GM15510 (cell line): Measurements from ENCODE around the gene ATXN7L1.

Experiments used
- POLR2A ChIP-seq: IDR thresholded peaks from 3 replicates; pipeline ENCODE4 v1.6.1; 2011; ENCODE audit warnings: borderline replicate concordance; ENCODE audit not compliant: insufficient read length; ENCODE audit errors: extremely low read depth

Gene ATXN7L1

GRCh38 chr7:105699568-105700236 lies 176.7 kb downstream of the ATXN7L1 start:
- no peak for TF ChIP-seq POLR2A

GRCh38 chr7:105698531-105698930 lies 177.9 kb downstream of the ATXN7L1 start:
- no peak for TF ChIP-seq POLR2A

- TF ChIP-seq POLR2A = no peak
These were observed 178.6 kb downstream of the ATXN7L1 start for GRCh38 chr7:105697753-105698152.

- no peak for TF ChIP-seq POLR2A
These were observed 182.8 kb downstream of the ATXN7L1 start for GRCh38 chr7:105693576-105693975.

- no peak for TF ChIP-seq POLR2A
These were observed 184.5 kb downstream of the ATXN7L1 start for GRCh38 chr7:105691680-105692564.

- no peak for TF ChIP-seq POLR2A
These were observed 185.2 kb downstream of the ATXN7L1 start for GRCh38 chr7:105691082-105691679.

- no peak for TF ChIP-seq POLR2A
These were observed 186.0 kb downstream of the ATXN7L1 start for GRCh38 chr7:105690325-105690945.

GRCh38 chr7:105689067-105689819 lies 187.2 kb downstream of the ATXN7L1 start:
- no peak for TF ChIP-seq POLR2A

GRCh38 chr7:105688617-105689016 lies 187.8 kb downstream of the ATXN7L1 start:
- TF ChIP-seq POLR2A = no peak

GRCh38 chr7:105685161-105685560 lies 191.2 kb downstream of the ATXN7L1 start:
- no peak for TF ChIP-seq POLR2A

- TF ChIP-seq POLR2A = no peak
These were observed 193.9 kb downstream of the ATXN7L1 start for GRCh38 chr7:105682341-105683060.

- no peak for TF ChIP-seq POLR2A
These were observed 195.8 kb downstream of the ATXN7L1 start for GRCh38 chr7:105680505-105681187.

GRCh38 chr7:105678811-105679495 lies 197.4 kb downstream of the ATXN7L1 start:
- no peak for TF ChIP-seq POLR2A

GRCh38 chr7:105677817-105678573 lies 198.4 kb downstream of the ATXN7L1 start:
- no peak for TF ChIP-seq POLR2A
